Left ventricle myocardium inferior (tissue), 1 donor: ENCODE results near the gene SIGLEC6. TPM values are rescaled to one million over a fixed set of nuclear protein-coding genes. Genes with fewer than 3 reads are reported as not detected.

Source experiments
- DNase-seq: peaks from one replicate; pipeline ENCODE4 v3.0.0-alpha.2; 2020
- H3K27ac ChIP-seq: fragments of 200-600 bp; replicated peaks from 2 replicates; pipeline ENCODE4 v1.8.0; 2021
- H3K27me3 ChIP-seq: fragments of 200-600 bp; 2 replicates; pipeline ENCODE4 v1.8.0; 2021; ENCODE audit warnings: low read depth
- H3K36me3 ChIP-seq: fragments of 200-600 bp; 2 replicates; pipeline ENCODE4 v1.8.0; 2021
- H3K4me1 ChIP-seq: fragments of 200-600 bp; 2 replicates; pipeline ENCODE4 v1.8.0; 2021
- H3K4me3 ChIP-seq: fragments of 200-600 bp; 2 replicates; pipeline ENCODE4 v1.8.0; 2021; ENCODE audit warnings: mild to moderate bottlenecking, moderate library complexity
- H3K9me3 ChIP-seq: fragments of 200-600 bp; replicated peaks from 2 replicates; pipeline ENCODE4 v1.8.0; 2021
- intact Hi-C: fragments of 100-400 bp; cut with micrococcal nuclease; formaldehyde crosslinking; loops from one replicate; pipeline ENCODE4 v1.11.0; 2022
- total RNA-seq: library from RNA; stranded (reverse); fragmentation: NEBNext Ultra II Directional; extraction: Animal tissue kit (Norgen Biotek cat#: 25700); gene quantifications from one replicate; pipeline ENCODE4 v1.2.1, GENCODE V29; 2021
- TF ChIP-seq, protein P1 (sequence below): fragments of 200-600 bp; IDR thresholded peaks from 2 replicates; pipeline ENCODE4 v1.8.0; 2021; ENCODE audit warnings: antibody characterized with exemption, mild to moderate bottlenecking, borderline replicate concordance
- donor health status: DM: no; HTN: yes; CAD: no; lungs with severe emphysema.

The SIGLEC6 gene
- total RNA-seq, 1 donor from 2014 or later = 0.33 TPM

DNA sequence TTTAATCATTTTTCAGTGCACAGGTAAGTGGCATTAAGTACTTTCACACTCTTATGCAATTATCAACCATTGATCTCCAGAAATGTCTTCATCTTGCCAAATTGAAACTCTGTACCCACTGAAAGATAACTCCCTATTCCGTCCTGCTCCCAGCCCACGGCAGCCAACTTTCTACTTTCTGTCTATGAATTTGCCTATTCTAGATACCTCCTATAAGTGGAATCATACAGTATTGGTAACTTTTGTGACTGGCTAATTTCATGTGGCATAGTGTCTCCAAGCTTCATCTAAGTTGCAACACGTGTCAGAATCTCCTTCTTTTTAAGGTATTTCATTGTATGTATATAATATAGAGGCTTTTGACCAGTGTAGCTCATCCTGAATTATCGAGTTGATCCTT is 58.9 kb downstream of the SIGLEC6 start:
- Histone ChIP-seq H3K36me3 (no peaks in the 10 kb centered on the region), H3K9me3 (no peaks in the 10 kb centered on the region), H3K4me1 (no peaks in the 10 kb centered on the region), H3K27me3 (peaks cover 78% of the 10 kb centered on the region), H3K27ac (no peak overlapping the region), H3K4me3 (no peak overlapping the region)
- TF ChIP-seq, protein P1, sequence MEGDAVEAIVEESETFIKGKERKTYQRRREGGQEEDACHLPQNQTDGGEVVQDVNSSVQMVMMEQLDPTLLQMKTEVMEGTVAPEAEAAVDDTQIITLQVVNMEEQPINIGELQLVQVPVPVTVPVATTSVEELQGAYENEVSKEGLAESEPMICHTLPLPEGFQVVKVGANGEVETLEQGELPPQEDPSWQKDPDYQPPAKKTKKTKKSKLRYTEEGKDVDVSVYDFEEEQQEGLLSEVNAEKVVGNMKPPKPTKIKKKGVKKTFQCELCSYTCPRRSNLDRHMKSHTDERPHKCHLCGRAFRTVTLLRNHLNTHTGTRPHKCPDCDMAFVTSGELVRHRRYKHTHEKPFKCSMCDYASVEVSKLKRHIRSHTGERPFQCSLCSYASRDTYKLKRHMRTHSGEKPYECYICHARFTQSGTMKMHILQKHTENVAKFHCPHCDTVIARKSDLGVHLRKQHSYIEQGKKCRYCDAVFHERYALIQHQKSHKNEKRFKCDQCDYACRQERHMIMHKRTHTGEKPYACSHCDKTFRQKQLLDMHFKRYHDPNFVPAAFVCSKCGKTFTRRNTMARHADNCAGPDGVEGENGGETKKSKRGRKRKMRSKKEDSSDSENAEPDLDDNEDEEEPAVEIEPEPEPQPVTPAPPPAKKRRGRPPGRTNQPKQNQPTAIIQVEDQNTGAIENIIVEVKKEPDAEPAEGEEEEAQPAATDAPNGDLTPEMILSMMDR = no peak
- intact Hi-C loops = loop anchor here (5.0 to 10.0 kb wide), 2 partner anchors 185 to 302 kb away; no protein-coding TSS in a partner anchor
- no peak for DNase-seq

DNA sequence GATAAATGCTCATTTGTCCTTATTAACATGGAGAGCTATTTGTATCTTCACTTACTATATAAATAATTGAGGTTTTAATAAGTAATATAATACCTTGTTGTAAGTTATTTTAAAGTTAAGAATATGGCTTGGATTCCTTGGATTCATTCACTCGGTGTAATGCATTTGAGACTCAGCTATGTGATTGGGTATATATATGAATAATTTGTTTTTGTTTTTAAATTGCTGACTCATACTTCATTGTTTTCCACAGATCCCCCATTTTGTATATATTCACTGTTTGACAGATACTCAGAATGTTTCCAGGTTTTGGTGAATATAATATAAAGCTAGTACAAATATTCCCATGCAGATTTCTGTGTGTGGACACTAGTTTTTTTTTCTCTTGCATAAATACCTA is 59.9 kb downstream of the SIGLEC6 start:
- Histone ChIP-seq H3K27me3 (peaks cover 71% of the 10 kb centered on the region), H3K36me3 (no peaks in the 10 kb centered on the region), H3K9me3 (no peaks in the 10 kb centered on the region), H3K4me1 (no peaks in the 10 kb centered on the region), H3K4me3 (no peak overlapping the region), H3K27ac (no peak overlapping the region)
- DNase-seq = no peak
- intact Hi-C loops = loop anchor here (5.0 to 10.0 kb wide), 2 partner anchors 186 to 303 kb away; no protein-coding TSS in a partner anchor
- TF ChIP-seq, protein P1 = no peak

DNA sequence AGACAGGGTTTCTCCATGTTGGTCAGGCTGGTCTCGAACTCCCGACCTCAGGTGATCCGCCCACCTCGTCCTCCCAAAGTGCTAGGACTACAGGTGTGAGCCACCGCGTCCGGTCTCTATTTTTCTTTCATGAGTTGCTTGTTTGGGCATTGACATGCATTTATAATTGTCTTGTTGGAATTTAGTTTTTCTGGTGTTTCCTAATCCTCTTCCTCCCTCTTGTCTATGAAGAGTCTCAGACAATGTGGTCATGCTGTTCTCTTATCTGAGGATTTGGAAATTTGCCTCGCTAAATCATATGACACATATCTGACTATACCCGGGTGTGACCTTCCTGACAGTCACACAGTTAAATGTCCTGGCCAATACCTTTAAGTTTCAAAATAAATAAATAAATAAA is 60.5 kb downstream of the SIGLEC6 start:
- Histone ChIP-seq H3K4me3 (no peak overlapping the region), H3K4me1 (no peaks in the 10 kb centered on the region), H3K36me3 (no peaks in the 10 kb centered on the region), H3K27me3 (peaks cover 69% of the 10 kb centered on the region), H3K27ac (no peak overlapping the region), H3K9me3 (no peaks in the 10 kb centered on the region)
- intact Hi-C loops = loop anchor here (5.0 to 10.0 kb wide), 2 partner anchors 186 to 304 kb away; no protein-coding TSS in a partner anchor
- DNase-seq = no peak
- TF ChIP-seq, protein P1 = no peak

DNA sequence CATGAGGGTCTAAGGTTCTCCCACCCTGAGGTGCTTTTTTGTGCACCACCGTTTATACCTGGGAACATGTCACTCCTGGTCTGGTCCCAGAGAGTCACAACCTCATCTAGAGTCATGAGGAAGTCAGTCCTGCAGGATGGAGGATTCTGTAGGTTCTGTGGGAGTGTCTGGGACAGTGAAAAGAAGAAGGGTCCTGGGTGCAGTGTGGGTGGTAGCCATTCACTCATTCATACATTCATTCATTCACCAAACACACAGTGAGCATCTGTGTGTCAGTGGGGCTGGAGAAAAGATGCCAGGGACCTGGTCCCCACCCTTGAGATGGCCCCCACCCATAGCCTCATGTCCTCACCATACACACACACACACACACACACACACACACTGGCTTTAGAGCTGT is 61.8 kb downstream of the SIGLEC6 start:
- Histone ChIP-seq H3K9me3 (no peaks in the 10 kb centered on the region), H3K4me3 (no peak overlapping the region), H3K27me3 (peaks cover 69% of the 10 kb centered on the region), H3K27ac (no peak overlapping the region), H3K4me1 (no peaks in the 10 kb centered on the region), H3K36me3 (no peaks in the 10 kb centered on the region)
- DNase-seq = no peak
- TF ChIP-seq, protein P1 = no peak
- intact Hi-C loops = loop anchor here (5.0 to 10.0 kb wide), 2 partner anchors 188 to 305 kb away; no protein-coding TSS in a partner anchor

DNA sequence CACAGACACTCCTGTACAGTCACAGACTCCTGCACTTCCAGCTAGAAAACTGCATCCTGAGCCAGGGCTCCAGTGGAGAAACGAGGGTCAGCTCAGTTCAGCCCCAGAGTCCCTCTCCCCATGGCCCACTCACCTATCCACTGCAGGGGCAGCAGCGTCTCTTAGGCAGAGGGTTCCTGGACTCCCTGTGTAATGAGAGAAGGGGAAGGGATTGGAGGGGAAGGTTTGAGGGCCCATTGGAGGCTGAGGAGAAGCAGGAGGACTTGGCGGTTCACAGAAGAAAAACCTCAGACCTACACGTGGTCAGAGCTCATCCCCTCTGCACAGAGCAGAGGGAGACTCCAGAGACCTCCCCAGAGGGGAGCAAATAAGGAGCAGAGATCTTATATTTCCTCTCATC is 62.3 kb downstream of the SIGLEC6 start:
- peaks cover 69% of the 10 kb centered on the region for H3K27me3 ChIP-seq
- intact Hi-C loops = no loop called here

More for the DNA sequence above, 62.3 kb downstream of the SIGLEC6 start:
- Histone ChIP-seq H3K4me3 (no peak overlapping the region), H3K4me1 (no peaks in the 10 kb centered on the region), H3K27ac (no peak overlapping the region), H3K36me3 (no peaks in the 10 kb centered on the region), H3K9me3 (no peaks in the 10 kb centered on the region)
- TF ChIP-seq, protein P1 = no peak
- DNase-seq = no peak
